ENCODE measurements around the gene ANKRD63. TPM values are rescaled to one million over a fixed set of nuclear protein-coding genes. Genes with fewer than 3 reads are reported as not detected.

The ANKRD63 gene, protein sequence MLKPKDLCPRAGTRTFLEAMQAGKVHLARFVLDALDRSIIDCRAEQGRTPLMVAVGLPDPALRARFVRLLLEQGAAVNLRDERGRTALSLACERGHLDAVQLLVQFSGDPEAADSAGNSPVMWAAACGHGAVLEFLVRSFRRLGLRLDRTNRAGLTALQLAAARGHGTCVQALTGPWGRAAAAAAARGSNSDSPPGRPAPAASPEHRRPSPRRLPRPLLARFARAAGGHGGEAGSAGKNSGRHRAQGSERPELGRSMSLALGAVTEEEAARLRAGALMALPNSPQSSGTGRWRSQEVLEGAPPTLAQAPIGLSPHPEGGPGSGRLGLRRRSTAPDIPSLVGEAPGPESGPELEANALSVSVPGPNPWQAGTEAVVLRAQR
- not detected for polyA plus RNA-seq

DNA sequence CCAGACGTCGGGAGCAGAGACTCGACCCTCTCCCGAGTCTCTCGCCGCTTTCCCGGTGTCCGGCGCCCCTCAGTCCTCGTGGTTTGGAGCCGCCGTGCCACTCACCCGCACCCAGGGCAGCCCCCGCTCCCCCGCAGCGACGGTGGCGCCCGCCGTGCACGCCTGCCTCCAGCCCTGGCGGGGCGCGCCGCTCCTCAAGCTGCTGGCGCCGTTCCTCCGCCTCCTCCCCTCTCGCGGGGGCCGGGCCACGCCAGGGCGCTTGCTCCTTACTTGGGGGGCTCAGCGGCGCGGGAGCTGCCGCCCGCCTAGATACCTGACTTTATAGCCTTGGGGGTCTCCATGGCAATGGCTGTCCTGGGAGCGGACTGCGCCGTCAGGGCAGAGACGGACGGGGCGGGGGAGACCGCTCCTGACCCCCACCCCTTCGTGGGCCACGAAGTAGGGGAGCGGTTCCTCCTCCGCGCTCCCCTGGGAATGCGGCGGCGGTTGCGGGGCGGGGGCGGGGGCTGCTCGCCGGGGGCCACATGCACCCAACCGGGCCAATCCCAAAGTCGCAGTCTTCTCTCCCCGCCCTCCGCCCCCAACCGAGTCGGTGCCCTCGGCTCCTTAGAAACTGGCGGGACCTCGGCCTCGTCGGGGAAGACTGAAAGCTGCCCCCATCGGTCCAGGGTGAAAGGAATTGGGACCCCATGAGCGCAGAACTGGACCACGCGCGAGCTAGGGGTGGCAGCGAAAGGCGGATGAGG, at the start of gene ANKRD63:
Gene ANKRD63, minus strand, starts transcription at position 196 of the 746 bp plus-strand sequence. CDS start 478 bp downstream, outside the sequence.
- WGBS, 3 donors: 2 to 4% (median 2%) methylated on average over 55 to 76 of the region's 76 CpGs
- no peak within 1 kb of the TSS for H3K27ac ChIP-seq (ENCODE audit: low read depth, low read length)

DNA sequence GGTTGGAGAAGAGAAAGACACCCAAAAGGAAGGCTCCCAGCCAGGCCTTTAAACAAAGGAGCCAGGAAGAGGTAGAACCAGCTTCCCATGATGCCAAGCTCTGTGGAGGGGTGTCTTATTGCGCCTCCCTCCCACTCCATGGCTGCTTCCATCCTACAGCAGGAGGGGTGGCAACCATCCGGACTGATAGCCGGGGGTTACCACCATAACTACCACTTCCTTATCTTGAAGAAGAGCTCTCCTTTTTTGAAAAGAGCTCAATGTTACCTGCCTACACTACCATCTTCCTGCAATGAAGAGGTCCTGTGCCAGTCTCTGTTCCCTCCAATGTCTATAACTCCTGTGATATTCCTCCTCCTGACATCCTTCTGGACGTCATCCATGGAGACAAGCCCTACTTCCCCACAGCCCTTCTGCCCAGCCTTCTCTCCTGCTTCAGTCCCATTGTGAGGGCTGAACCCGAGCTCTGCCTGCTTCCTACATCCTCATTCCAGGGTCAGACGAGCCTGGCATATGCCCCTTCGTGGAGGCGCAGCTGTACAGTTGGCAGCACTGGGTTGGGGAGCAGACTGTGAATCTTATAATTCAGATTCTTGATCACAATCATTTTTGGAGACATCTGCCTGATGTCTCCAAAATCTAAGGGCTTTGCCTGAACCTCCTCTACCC, 49.4 kb upstream of the ANKRD63 start:
- WGBS, 3 donors: 55 to 83% (median 62%) methylated on average over 8 of the region's 8 CpGs
- no peak overlapping the region for H3K27ac ChIP-seq (ENCODE audit: low read depth, low read length)

- 91 to 95% (median 95%) methylated on average over 7 of the region's 7 CpGs for WGBS, 3 donors
- no peak overlapping the region for H3K27ac ChIP-seq (ENCODE audit: low read depth, low read length)
These were observed 48.8 kb upstream of the ANKRD63 start for GRCh38 chr15:40331637-40332036.

DNA sequence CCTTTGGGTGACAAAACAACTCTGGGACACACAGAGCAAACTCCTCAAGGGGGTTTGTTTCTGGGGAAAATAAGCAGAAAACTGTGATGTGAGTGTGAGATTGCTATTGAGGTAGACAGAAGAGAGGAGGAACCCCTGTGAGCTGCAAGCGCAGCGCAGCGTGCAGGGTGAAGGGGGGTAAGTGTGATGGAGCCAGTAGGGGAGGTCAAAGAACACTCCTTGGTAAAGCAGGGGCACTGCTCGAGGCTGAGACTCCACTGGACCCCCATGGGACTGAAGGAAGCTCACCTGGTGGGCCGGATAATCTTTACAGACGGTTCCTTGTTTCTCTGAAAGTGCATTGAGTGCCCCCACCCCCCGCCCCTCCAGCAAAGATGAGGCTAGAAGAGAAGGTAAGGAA, 48.2 kb upstream of the ANKRD63 start:
- no peak overlapping the region for H3K27ac ChIP-seq (ENCODE audit: low read depth, low read length)
- 92 to 96% (median 93%) methylated on average over 7 of the region's 7 CpGs for WGBS, 3 donors

DNA sequence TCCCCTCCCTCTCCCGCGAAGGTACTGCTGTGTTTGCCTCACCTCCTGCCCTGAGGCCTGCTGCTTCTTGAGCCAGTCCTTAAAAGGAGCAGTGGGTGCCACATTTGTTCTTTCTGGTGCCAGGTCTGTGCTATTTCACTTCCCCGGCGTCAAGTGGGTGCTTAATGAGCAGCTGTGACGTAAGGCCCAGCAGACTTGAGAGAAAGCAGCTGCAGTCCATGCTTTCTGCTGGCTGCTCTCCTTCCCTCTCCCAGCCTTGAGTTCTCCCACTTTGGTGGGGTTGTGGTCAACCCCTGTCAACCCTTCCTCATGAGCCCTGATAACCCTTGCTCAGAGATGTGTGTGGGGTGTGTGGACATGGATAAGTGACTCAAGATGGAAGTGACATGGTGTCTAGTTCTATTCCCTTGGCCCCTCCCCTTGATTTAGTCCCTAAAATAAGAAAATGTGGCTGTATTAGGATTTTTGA, 47.5 kb upstream of the ANKRD63 start:
- 55 to 78% (median 78%) methylated on average over 5 of the region's 5 CpGs for WGBS, 3 donors
- no peak overlapping the region for H3K27ac ChIP-seq (ENCODE audit: low read depth, low read length)

DNA sequence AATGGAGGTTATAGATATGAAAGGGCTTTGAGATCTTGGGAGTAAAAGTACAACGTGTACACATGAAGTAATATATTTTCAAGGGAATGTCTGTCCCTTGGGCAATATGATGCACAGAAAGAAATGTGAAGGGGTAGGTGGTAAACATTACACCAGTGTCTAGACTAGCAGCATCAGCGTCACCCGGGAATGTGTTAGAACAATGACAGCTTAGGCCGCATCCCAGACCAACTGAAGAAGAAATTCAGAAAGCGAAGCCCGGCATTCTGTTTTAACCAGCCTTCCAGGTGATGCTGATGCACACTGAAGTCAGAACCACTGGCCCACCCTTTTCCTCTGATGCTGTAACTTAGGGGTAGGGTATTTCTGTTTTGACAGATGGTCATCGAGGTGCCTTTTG, 46.9 kb upstream of the ANKRD63 start:
- 76 to 92% (median 83%) methylated on average over 7 of the region's 7 CpGs for WGBS, 3 donors

GRCh38 chr15:40328751-40329150, 45.9 kb upstream of the ANKRD63 start:
- no peak overlapping the region for H3K27ac ChIP-seq (ENCODE audit: low read depth, low read length)
- 71 to 84% (median 77%) methylated on average over 5 of the region's 5 CpGs for WGBS, 3 donors

More for the DNA sequence above, 46.9 kb upstream of the ANKRD63 start:
- H3K27ac ChIP-seq (ENCODE audit: low read depth, low read length): no peak overlapping the region

GRCh38 chr15:40328176-40328575, 45.3 kb upstream of the ANKRD63 start:
- no peak overlapping the region for H3K27ac ChIP-seq (ENCODE audit: low read depth, low read length)

DNA sequence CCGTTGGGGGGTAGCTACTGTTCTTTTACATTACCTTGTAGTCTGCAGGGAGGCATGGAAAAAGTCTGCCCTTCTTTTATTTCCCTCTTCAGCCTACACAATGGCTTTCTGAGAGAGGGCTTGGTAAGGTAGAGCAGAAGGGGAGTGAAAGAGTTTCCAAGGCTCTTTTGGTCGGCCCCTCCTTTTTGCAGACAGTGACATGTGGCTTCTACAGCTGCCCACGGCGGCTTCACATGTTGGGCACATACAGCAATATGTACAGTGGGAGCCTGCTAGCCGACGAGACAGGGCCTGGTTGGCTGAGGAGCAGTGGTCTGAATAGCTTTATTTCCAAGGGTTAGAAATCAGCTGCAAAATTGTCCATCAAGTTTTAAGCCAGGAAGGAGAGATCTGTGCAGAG, 44.6 kb upstream of the ANKRD63 start:
- 74 to 84% (median 76%) methylated on average over 6 of the region's 6 CpGs for WGBS, 3 donors
- no peak overlapping the region for H3K27ac ChIP-seq (ENCODE audit: low read depth, low read length)

More at GRCh38 chr15:40328176-40328575, 45.3 kb upstream of the ANKRD63 start:
- WGBS, 3 donors: 64 to 77% (median 66%) methylated on average over 3 of the region's 3 CpGs

DNA sequence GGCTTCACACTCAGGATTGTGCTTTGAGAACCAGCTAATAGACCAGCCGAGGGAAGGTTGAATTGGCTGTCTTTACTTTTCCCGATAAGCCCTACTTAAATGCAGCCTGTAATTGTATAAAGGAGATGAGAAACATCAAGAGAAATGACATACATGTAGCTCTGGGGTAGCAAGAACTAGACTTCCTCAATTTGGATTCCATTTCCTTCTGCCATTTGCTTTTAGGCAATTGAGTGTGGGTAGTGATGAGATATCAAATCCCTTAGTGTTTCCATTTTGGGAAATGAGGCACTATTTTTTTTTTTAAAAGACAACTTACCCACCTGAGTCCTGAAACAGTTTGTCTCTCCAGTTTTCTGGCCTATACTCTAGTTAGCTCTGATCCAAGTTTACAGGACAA, 42.8 kb upstream of the ANKRD63 start:
- H3K27ac ChIP-seq (ENCODE audit: low read depth, low read length): no peak overlapping the region
- 87 to 93% (median 91%) methylated on average over 2 of the region's 2 CpGs for WGBS, 3 donors

GRCh38 chr15:40325188-40325587, 42.3 kb upstream of the ANKRD63 start:
- no peak overlapping the region for H3K27ac ChIP-seq (ENCODE audit: low read depth, low read length)

GRCh38 chr15:40323953-40324937, 41.4 kb upstream of the ANKRD63 start:
- H3K27ac ChIP-seq (ENCODE audit: low read depth, low read length): peak overlapping the region; percentile 9
- 1 to 3% (median 2%) methylated on average over 62 to 100 of the region's 101 CpGs for WGBS, 3 donors

More at GRCh38 chr15:40325188-40325587, 42.3 kb upstream of the ANKRD63 start:
- 34 to 73% (median 40%) methylated on average over 2 of the region's 2 CpGs for WGBS, 3 donors

GRCh38 chr15:40323239-40323952, 40.5 kb upstream of the ANKRD63 start, which contains the start of gene INAFM2:
Gene INAFM2 (plus strand): TSS chr15:40323692. CDS start chr15:40324056, 364 bp downstream.
- peak within 1 kb of the TSS; percentile 9 for H3K27ac ChIP-seq (ENCODE audit: low read depth, low read length)
- 0% methylated on average over 72 to 103 of the region's 103 CpGs for WGBS, 3 donors

- H3K27ac ChIP-seq (ENCODE audit: low read depth, low read length): no peak overlapping the region
- WGBS, 3 donors: 46 to 59% (median 54%) methylated on average over 26 of the region's 26 CpGs
These were observed 39.8 kb upstream of the ANKRD63 start for GRCh38 chr15:40322531-40323238.

GRCh38 chr15:40320931-40321371, 38.1 kb upstream of the ANKRD63 start:
- H3K27ac ChIP-seq (ENCODE audit: low read depth, low read length): no peak overlapping the region
- 0 to 6% (median 2%) methylated on average over 2 of the region's 2 CpGs for WGBS, 3 donors

DNA sequence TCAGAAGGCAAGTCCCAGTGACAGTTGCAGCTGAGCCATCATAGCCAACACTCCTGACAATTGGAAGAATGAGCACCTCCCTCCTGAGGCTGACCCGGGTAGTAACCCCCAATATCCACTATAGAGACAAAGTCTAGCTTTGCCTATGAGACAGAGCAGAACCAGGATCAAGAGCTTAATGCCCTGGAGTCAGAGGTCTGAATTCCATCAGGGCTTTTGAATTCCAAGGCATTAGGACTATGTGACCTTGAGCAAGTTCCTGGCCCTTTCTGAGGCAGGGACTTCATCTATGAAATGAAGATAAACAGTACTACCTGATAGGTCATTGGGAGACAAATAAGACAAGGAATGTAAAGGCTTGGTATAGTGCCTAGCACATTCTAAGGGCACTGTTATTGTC, 37.5 kb upstream of the ANKRD63 start:
- no peak overlapping the region for H3K27ac ChIP-seq (ENCODE audit: low read depth, low read length)
- WGBS, 3 donors: 89 to 100% (median 98%) methylated on average over 1 of the region's 1 CpG

Data from adipose tissue (tissue), 3 donors.